HEK293 (cell line): ENCODE measurements around the gene LIPH.

Experiments used
- EGR2 ChIP-seq: fragments of 450-650 bp; formaldehyde crosslinking; IDR thresholded peaks from 2 replicates; pipeline ENCODE4 v1.5.1; 2016; ENCODE audit warnings: low read depth, missing biosample characterization, missing genetic modification characterization
- HOXD13 ChIP-seq: sonication (generic); formaldehyde crosslinking; IDR thresholded peaks from 2 replicates; pipeline ENCODE4 v1.8.0; 2022; ENCODE audit warnings: missing genetic modification reagents, borderline replicate concordance
- KLF1 ChIP-seq: fragments of 450-650 bp; formaldehyde crosslinking; IDR thresholded peaks from 2 replicates; pipeline ENCODE4 v1.5.1; 2016; ENCODE audit warnings: missing biosample characterization, missing genetic modification characterization
- KLF16 ChIP-seq: fragments of 450-650 bp; formaldehyde crosslinking; IDR thresholded peaks from 2 replicates; pipeline ENCODE4 v1.5.1; 2017; ENCODE audit warnings: missing biosample characterization, missing genetic modification characterization
- MYNN ChIP-seq: fragments of 450-650 bp; formaldehyde crosslinking; IDR thresholded peaks from 2 replicates; pipeline ENCODE4 v1.5.1; 2016; ENCODE audit warnings: missing biosample characterization, missing genetic modification characterization, borderline replicate concordance
- ZBTB17 ChIP-seq: fragments of 450-650 bp; formaldehyde crosslinking; IDR thresholded peaks from 2 replicates; pipeline ENCODE4 v1.5.1; 2016; ENCODE audit warnings: missing biosample characterization, missing genetic modification characterization
- ZBTB49 ChIP-seq: fragments of 450-650 bp; formaldehyde crosslinking; IDR thresholded peaks from 2 replicates; pipeline ENCODE4 v1.5.1; 2016; ENCODE audit warnings: missing biosample characterization, missing genetic modification characterization, low read depth
- ZNF248 ChIP-seq: fragments of 450-650 bp; formaldehyde crosslinking; IDR thresholded peaks from 2 replicates; pipeline ENCODE4 v1.5.1; 2017; ENCODE audit warnings: missing biosample characterization, missing genetic modification characterization
- ZNF324 ChIP-seq: fragments of 450-650 bp; formaldehyde crosslinking; IDR thresholded peaks from 2 replicates; pipeline ENCODE4 v1.5.1; 2016; ENCODE audit warnings: missing biosample characterization, missing genetic modification characterization
- ZNF335 ChIP-seq: fragments of 450-650 bp; formaldehyde crosslinking; conservative IDR thresholded peaks from 2 replicates; pipeline ENCODE4 v1.5.1; 2016; ENCODE audit warnings: missing biosample characterization, missing genetic modification characterization
- ZNF514 ChIP-seq: fragments of 450-650 bp; formaldehyde crosslinking; IDR thresholded peaks from 2 replicates; pipeline ENCODE4 v1.5.1; 2016; ENCODE audit warnings: missing biosample characterization, missing genetic modification characterization
- ZNF518A ChIP-seq: fragments of 450-650 bp; formaldehyde crosslinking; conservative IDR thresholded peaks from 2 replicates; pipeline ENCODE4 v1.5.1; 2016; ENCODE audit warnings: low read depth, missing biosample characterization, missing genetic modification characterization
- ZNF549 ChIP-seq: fragments of 450-650 bp; IDR thresholded peaks from 2 replicates; pipeline ENCODE4 v1.5.1; 2018; ENCODE audit warnings: missing biosample characterization, missing genetic modification characterization, mild to moderate bottlenecking, inconsistent platforms, moderate library complexity
- ZNF558 ChIP-seq: fragments of 450-650 bp; formaldehyde crosslinking; IDR thresholded peaks from 2 replicates; pipeline ENCODE4 v1.5.1; 2016; ENCODE audit warnings: missing biosample characterization, missing genetic modification characterization
- ZNF580 ChIP-seq: fragments of 450-650 bp; formaldehyde crosslinking; IDR thresholded peaks from 2 replicates; pipeline ENCODE4 v1.5.1; 2016; ENCODE audit warnings: missing biosample characterization, missing genetic modification characterization
- ZNF585B ChIP-seq: fragments of 450-650 bp; formaldehyde crosslinking; IDR thresholded peaks from 2 replicates; pipeline ENCODE4 v1.5.1; 2016; ENCODE audit warnings: missing biosample characterization, missing genetic modification characterization
- ZNF76 ChIP-seq: fragments of 450-650 bp; formaldehyde crosslinking; IDR thresholded peaks from 2 replicates; pipeline ENCODE4; 2016; ENCODE audit warnings: low read depth, missing biosample characterization, missing genetic modification characterization, borderline replicate concordance
- ZNF768 ChIP-seq: fragments of 450-650 bp; formaldehyde crosslinking; IDR thresholded peaks from 2 replicates; pipeline ENCODE4 v1.5.1; 2018; ENCODE audit warnings: missing biosample characterization, mild to moderate bottlenecking, missing genetic modification characterization
- ZNF792 ChIP-seq: fragments of 450-650 bp; formaldehyde crosslinking; IDR thresholded peaks from 2 replicates; pipeline ENCODE4 v1.5.1; 2016; ENCODE audit warnings: missing biosample characterization, missing genetic modification characterization
- ZSCAN18 ChIP-seq: fragments of 450-650 bp; formaldehyde crosslinking; IDR thresholded peaks from 2 replicates; pipeline ENCODE4 v1.5.1; 2016; ENCODE audit warnings: missing biosample characterization, missing genetic modification characterization
- ZSCAN30 ChIP-seq: fragments of 450-650 bp; IDR thresholded peaks from 2 replicates; pipeline ENCODE4 v1.5.1; 2018; ENCODE audit warnings: missing biosample characterization, mild to moderate bottlenecking, missing genetic modification characterization, moderate library complexity
- TF ChIP-seq, protein P1 (sequence below): fragments of 450-650 bp; formaldehyde crosslinking; IDR thresholded peaks from 2 replicates; pipeline ENCODE4 v1.5.1; 2016; ENCODE audit warnings: missing biosample characterization, missing genetic modification characterization
- TF ChIP-seq, protein P2 (sequence below): fragments of 450-650 bp; formaldehyde crosslinking; IDR thresholded peaks from 2 replicates; pipeline ENCODE4 v1.5.1; 2017; ENCODE audit warnings: missing biosample characterization, missing genetic modification characterization
- TF ChIP-seq, protein P3 (sequence below): fragments of 450-650 bp; formaldehyde crosslinking; IDR thresholded peaks from 2 replicates; pipeline ENCODE4 v1.5.1; 2017; ENCODE audit warnings: missing biosample characterization, missing genetic modification characterization
- TF ChIP-seq, protein P4 (sequence below): fragments of 450-650 bp; formaldehyde crosslinking; IDR thresholded peaks from 2 replicates; pipeline ENCODE4 v1.5.1; 2016; ENCODE audit warnings: missing biosample characterization, missing genetic modification characterization

Gene LIPH

GRCh38 chr3:185537369-185537970 is 14.9 kb downstream of the LIPH start (continued):
- peak; percentile 76 for TF ChIP-seq ZNF518A (tag by site-specific recombination)
- peak; percentile 91 for TF ChIP-seq ZBTB17 (tag by site-specific recombination)
- TF ChIP-seq ZNF76 = peak; percentile 24; the same call in 1 of the 2 replicates
- TF ChIP-seq ZSCAN18 (tag by site-specific recombination) = no peak
- peak; percentile 84 for TF ChIP-seq KLF1 (tag by site-specific recombination)
- TF ChIP-seq ZNF558 (tag by site-specific recombination) = peak; percentile 77; the same call in 1 of the 2 replicates
- no peak for TF ChIP-seq ZNF248 (tag by site-specific recombination)
- no peak for TF ChIP-seq ZBTB49 (tag by site-specific recombination)
- TF ChIP-seq HOXD13 (CRISPR knock-in tag) = no peak
- TF ChIP-seq, protein P1, sequence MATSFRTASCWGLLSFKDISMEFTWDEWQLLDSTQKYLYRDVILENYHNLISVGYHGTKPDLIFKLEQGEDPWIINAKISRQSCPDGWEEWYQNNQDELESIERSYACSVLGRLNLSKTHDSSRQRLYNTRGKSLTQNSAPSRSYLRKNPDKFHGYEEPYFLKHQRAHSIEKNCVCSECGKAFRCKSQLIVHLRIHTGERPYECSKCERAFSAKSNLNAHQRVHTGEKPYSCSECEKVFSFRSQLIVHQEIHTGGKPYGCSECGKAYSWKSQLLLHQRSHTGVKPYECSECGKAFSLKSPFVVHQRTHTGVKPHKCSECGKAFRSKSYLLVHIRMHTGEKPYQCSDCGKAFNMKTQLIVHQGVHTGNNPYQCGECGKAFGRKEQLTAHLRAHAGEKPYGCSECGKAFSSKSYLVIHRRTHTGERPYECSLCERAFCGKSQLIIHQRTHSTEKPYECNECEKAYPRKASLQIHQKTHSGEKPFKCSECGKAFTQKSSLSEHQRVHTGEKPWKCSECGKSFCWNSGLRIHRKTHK (tag by site-specific recombination) = no peak
- TF ChIP-seq ZNF549 (tag by site-specific recombination) = no peak
- peak; percentile 59; the same call in 1 of the 2 replicates for TF ChIP-seq ZSCAN30 (tag by site-specific recombination)
- TF ChIP-seq, protein P2, sequence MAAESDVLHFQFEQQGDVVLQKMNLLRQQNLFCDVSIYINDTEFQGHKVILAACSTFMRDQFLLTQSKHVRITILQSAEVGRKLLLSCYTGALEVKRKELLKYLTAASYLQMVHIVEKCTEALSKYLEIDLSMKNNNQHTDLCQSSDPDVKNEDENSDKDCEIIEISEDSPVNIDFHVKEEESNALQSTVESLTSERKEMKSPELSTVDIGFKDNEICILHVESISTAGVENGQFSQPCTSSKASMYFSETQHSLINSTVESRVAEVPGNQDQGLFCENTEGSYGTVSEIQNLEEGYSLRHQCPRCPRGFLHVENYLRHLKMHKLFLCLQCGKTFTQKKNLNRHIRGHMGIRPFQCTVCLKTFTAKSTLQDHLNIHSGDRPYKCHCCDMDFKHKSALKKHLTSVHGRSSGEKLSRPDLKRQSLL (tag by site-specific recombination) = no peak
- no peak; the same call in 1 of the 2 replicates for TF ChIP-seq ZNF335
- TF ChIP-seq ZNF580 = 0 out of 2 replicates have a peak, but pooled peaks have one; percentile 45
- TF ChIP-seq KLF16 (tag by site-specific recombination) = no peak
- peak; percentile 74; the same call in 1 of the 2 replicates for TF ChIP-seq ZNF324 (tag by site-specific recombination)
- TF ChIP-seq, protein P3, sequence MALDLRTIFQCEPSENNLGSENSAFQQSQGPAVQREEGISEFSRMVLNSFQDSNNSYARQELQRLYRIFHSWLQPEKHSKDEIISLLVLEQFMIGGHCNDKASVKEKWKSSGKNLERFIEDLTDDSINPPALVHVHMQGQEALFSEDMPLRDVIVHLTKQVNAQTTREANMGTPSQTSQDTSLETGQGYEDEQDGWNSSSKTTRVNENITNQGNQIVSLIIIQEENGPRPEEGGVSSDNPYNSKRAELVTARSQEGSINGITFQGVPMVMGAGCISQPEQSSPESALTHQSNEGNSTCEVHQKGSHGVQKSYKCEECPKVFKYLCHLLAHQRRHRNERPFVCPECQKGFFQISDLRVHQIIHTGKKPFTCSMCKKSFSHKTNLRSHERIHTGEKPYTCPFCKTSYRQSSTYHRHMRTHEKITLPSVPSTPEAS (tag by site-specific recombination) = peak; percentile 19; the same call in 1 of the 2 replicates
- no peak for TF ChIP-seq EGR2 (tag by site-specific recombination)
- no peak for TF ChIP-seq ZNF792
- TF ChIP-seq, protein P4, sequence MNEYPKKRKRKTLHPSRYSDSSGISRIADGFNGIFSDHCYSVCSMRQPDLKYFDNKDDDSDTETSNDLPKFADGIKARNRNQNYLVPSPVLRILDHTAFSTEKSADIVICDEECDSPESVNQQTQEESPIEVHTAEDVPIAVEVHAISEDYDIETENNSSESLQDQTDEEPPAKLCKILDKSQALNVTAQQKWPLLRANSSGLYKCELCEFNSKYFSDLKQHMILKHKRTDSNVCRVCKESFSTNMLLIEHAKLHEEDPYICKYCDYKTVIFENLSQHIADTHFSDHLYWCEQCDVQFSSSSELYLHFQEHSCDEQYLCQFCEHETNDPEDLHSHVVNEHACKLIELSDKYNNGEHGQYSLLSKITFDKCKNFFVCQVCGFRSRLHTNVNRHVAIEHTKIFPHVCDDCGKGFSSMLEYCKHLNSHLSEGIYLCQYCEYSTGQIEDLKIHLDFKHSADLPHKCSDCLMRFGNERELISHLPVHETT (tag by site-specific recombination) = peak; percentile 86
- no peak for TF ChIP-seq ZNF768 (tag by site-specific recombination)
- no peak for TF ChIP-seq ZNF514 (tag by site-specific recombination)
- TF ChIP-seq ZNF585B = no peak
- no peak for TF ChIP-seq MYNN (tag by site-specific recombination)
